GM06990 (cell line): ENCODE data around the gene ORC4.
A peak's percentile ranks its signal among the peaks of the same experiment; 100 is the strongest.
"Not testable (repeated sequence)": the region's sequence is repeated elsewhere in the genome, so short reads cannot be mapped to it uniquely, and the experiment has no call there.

Experiments
- DNase-seq: peaks from one replicate; pipeline ENCODE4 v3.0.0-alpha.2; 2011; ENCODE audit not compliant: insufficient read length; ENCODE audit errors: extremely low read depth
- H3K27me3 ChIP-seq: replicated peaks from 2 replicates; pipeline ENCODE4 v1.6.0; 2011; ENCODE audit warnings: low read length; ENCODE audit not compliant: control insufficient read depth, insufficient read depth
- H3K36me3 ChIP-seq: 2 replicates; pipeline ENCODE4 v1.5.1; 2011; ENCODE audit warnings: low read length; ENCODE audit not compliant: control insufficient read depth, insufficient read depth
- H3K4me3 ChIP-seq: replicated peaks from 2 replicates; pipeline ENCODE4 v1.5.1; 2011; ENCODE audit warnings: low read depth, mild to moderate bottlenecking, control low read depth, low read length
- CTCF ChIP-seq: IDR thresholded peaks from 2 replicates; pipeline ENCODE4 v1.5.1; 2011; ENCODE audit warnings: low read length, control low read depth, mild to moderate bottlenecking, inconsistent platforms; ENCODE audit not compliant: insufficient read depth, poor library complexity, severe bottlenecking

The ORC4 gene

GRCh38 chr2:148000095-148000494 is 20.4 kb downstream of the ORC4 start:
- TF ChIP-seq CTCF, result no peak
- Histone ChIP-seq H3K27me3 (no peaks in the 10 kb centered on the region), H3K4me3 (no peak overlapping the region), H3K36me3 (no peaks in the 10 kb centered on the region; the same call in 1 of the 2 replicates)
- no peak for DNase-seq

- no peaks in the 10 kb centered on the region for H3K27me3 ChIP-seq
- TF ChIP-seq CTCF, result no peak
- DNase-seq, result no peak
- no peak overlapping the region for H3K4me3 ChIP-seq
- no peaks in the 10 kb centered on the region; the same call in 1 of the 2 replicates for H3K36me3 ChIP-seq
Measured at GRCh38 chr2:147999126-147999525, 21.4 kb downstream of the ORC4 start.

GRCh38 chr2:147998203-147998602 is 22.3 kb downstream of the ORC4 start:
- Histone ChIP-seq H3K36me3 (no peaks in the 10 kb centered on the region; the same call in 1 of the 2 replicates), H3K27me3 (no peaks in the 10 kb centered on the region), H3K4me3 (no peak overlapping the region)
- TF ChIP-seq CTCF, result no peak
- DNase-seq, result no peak

- no peak overlapping the region for H3K4me3 ChIP-seq
- H3K27me3 ChIP-seq, result no peaks in the 10 kb centered on the region
- no peak for TF ChIP-seq CTCF
- H3K36me3 ChIP-seq, result no peaks in the 10 kb centered on the region; the same call in 1 of the 2 replicates
- no peak for DNase-seq
Measured at GRCh38 chr2:147996828-147997227, 23.7 kb downstream of the ORC4 start.

- not testable (repeated sequence) for H3K27me3 ChIP-seq, DNase-seq, H3K4me3 ChIP-seq, H3K36me3 ChIP-seq
Measured at GRCh38 chr2:147994965-147995364, 25.6 kb downstream of the ORC4 start.

- H3K36me3 ChIP-seq, result no peaks in the 10 kb centered on the region
- no peak overlapping the region for H3K4me3 ChIP-seq
- no peaks in the 10 kb centered on the region for H3K27me3 ChIP-seq
- peak; percentile 56 for TF ChIP-seq CTCF
- peak; percentile 39 for DNase-seq
Measured at GRCh38 chr2:147989809-147990403, 30.6 kb downstream of the ORC4 start.
